ENCODE results near the gene AP4E1.

AP4E1 gene

DNA sequence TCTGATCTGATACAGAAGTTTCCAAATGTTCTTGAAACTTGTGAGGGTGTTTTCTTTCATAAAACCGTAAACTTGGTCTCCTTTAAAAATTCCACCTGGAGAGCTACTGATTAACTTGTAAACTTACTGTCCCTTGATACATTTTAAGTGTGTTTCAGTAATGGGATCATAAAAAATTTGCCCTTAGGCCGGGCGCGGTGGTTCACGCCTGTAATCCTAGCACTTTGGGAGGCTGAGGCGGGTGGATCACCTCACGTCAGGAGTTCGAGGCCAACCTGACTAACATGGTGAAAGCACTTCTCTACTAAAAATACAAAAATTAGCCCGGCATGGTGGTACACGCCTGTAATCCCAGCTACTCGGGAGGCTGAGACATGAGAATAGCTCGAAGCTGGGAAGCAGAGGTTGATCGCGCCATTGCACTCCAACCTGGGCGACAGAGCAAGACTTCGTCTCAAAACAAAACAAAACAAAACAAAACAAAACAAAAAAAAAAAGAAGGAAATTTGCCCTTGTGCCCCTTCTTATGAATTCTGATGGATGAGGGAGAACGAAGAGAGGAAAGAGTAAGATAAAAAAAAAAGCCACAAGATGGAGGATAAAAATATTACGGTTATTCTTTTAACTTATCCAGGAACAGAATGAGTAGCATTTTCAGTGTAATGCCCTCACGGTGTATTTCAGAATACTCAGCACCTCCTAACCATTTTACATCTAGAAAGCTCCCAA, 32.1 kb upstream of the AP4E1 start:
- Histone ChIP-seq H3K27me3 (ENCODE audit: low read depth, low read length) (peaks cover 18% of the 10 kb centered on the region), H3K9ac (ENCODE audit: low read length) (peak overlapping the region; percentile 67), H4K20me1 (ENCODE audit: insufficient read depth, low read length) (no peaks in the 10 kb centered on the region), H3K79me2 (ENCODE audit: low read length) (no peaks in the 10 kb centered on the region), H3K9me3 (ENCODE audit: insufficient read depth, low read length) (no peaks in the 10 kb centered on the region), H3K4me3 (ENCODE audit: low read length) (peak overlapping the region; percentile 79), H3K4me1 (ENCODE audit: low read length) (peaks cover 70% of the 10 kb centered on the region), H3K4me2 (ENCODE audit: low read length) (peak overlapping the region; percentile 75), H3K36me3 (replicated peaks; ENCODE audit: low read depth, low read length) (no peaks in the 10 kb centered on the region), H2AFZ (ENCODE audit: low read depth, low read length) (peak overlapping the region; percentile 99), H3K27ac (ENCODE audit: low read length) (no peak overlapping the region)
- TF ChIP-seq, protein P1, sequence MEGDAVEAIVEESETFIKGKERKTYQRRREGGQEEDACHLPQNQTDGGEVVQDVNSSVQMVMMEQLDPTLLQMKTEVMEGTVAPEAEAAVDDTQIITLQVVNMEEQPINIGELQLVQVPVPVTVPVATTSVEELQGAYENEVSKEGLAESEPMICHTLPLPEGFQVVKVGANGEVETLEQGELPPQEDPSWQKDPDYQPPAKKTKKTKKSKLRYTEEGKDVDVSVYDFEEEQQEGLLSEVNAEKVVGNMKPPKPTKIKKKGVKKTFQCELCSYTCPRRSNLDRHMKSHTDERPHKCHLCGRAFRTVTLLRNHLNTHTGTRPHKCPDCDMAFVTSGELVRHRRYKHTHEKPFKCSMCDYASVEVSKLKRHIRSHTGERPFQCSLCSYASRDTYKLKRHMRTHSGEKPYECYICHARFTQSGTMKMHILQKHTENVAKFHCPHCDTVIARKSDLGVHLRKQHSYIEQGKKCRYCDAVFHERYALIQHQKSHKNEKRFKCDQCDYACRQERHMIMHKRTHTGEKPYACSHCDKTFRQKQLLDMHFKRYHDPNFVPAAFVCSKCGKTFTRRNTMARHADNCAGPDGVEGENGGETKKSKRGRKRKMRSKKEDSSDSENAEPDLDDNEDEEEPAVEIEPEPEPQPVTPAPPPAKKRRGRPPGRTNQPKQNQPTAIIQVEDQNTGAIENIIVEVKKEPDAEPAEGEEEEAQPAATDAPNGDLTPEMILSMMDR (IDR thresholded peaks at IDR 0.05; ENCODE audit: low read depth, low read length), result no peak
- no peak for TF ChIP-seq EZH2phosphoT487 (IDR thresholded peaks at IDR 0.05; ENCODE audit: low read depth)

DNA sequence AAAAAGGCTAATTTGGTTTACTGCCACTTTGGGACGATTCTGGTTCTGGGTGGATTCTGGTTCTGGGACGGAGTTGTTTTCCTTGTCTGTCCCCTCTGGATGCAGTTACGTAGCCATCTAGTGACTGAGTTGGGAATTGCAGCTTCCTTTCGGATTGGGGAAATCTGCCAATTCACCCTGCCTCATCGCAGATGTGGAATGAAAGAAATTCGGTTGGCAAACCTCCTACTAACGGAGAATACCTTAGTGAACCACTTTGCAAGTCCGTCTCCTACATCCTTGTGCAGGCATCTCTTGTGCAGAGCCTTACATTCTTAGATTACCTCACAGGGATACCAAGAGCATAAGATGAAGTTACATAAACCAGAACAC, 31.5 kb upstream of the AP4E1 start:
- peak overlapping the region; percentile 79 for H3K4me3 ChIP-seq (ENCODE audit: low read length)

DNA sequence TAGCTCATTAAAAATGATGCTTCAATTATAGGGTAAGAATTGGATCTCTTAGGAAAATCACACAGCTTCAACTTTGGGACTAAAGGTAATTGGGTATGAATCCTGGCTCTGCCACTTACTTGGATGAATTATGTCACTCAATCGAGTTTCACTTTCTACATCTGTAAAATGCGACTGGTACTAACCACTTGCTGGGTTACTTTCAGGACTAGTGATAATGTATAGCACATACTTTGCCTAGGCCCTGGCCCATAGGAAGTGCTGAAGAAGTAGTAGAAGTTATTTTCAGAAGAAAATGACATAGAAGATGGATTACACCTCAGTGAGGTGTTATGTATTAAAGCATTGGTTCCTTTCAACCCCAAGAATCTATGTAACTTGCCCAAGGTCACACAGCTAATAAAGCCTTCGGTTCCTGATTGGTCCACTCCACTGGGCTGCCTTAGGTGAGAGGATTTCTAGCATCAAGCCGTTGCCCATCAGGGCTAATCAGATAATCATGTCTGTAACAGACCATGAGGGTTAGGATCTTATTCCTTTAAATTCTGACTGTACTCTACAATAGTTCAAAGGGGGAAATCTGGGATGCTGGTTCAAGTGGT, 29.4 kb upstream of the AP4E1 start:
- Histone ChIP-seq H4K20me1 (ENCODE audit: insufficient read depth, low read length) (no peaks in the 10 kb centered on the region), H3K4me1 (ENCODE audit: low read length) (peaks cover 73% of the 10 kb centered on the region), H3K27ac (ENCODE audit: low read length) (peak overlapping the region; percentile 94), H3K79me2 (ENCODE audit: low read length) (no peaks in the 10 kb centered on the region), H3K9me3 (ENCODE audit: insufficient read depth, low read length) (no peaks in the 10 kb centered on the region), H3K4me3 (ENCODE audit: low read length) (peak overlapping the region; percentile 29), H3K27me3 (ENCODE audit: low read depth, low read length) (no peaks in the 10 kb centered on the region), H3K9ac (ENCODE audit: low read length) (peak overlapping the region; percentile 48), H3K4me2 (ENCODE audit: low read length) (peak overlapping the region; percentile 59), H2AFZ (ENCODE audit: low read depth, low read length) (peak overlapping the region; percentile 79), H3K36me3 (replicated peaks; ENCODE audit: low read depth, low read length) (no peaks in the 10 kb centered on the region)
- TF ChIP-seq EZH2phosphoT487 (IDR thresholded peaks at IDR 0.05; ENCODE audit: low read depth), result no peak
- TF ChIP-seq, protein P1 (IDR thresholded peaks at IDR 0.05; ENCODE audit: low read depth, low read length), result no peak

More for the DNA sequence above, 31.5 kb upstream of the AP4E1 start:
- Histone ChIP-seq H2AFZ (ENCODE audit: low read depth, low read length) (peak overlapping the region; percentile 99), H3K27me3 (ENCODE audit: low read depth, low read length) (peaks cover 13% of the 10 kb centered on the region), H3K79me2 (ENCODE audit: low read length) (no peaks in the 10 kb centered on the region), H3K9me3 (ENCODE audit: insufficient read depth, low read length) (no peaks in the 10 kb centered on the region), H3K27ac (ENCODE audit: low read length) (peak overlapping the region; percentile 19; the same call in 1 of the 2 replicates), H3K4me2 (ENCODE audit: low read length) (peak overlapping the region; percentile 75), H4K20me1 (ENCODE audit: insufficient read depth, low read length) (no peaks in the 10 kb centered on the region), H3K36me3 (replicated peaks; ENCODE audit: low read depth, low read length) (no peaks in the 10 kb centered on the region), H3K4me1 (ENCODE audit: low read length) (peaks cover 74% of the 10 kb centered on the region), H3K9ac (ENCODE audit: low read length) (peak overlapping the region; percentile 67)
- no peak for TF ChIP-seq EZH2phosphoT487 (IDR thresholded peaks at IDR 0.05; ENCODE audit: low read depth)
- TF ChIP-seq, protein P1 (IDR thresholded peaks at IDR 0.05; ENCODE audit: low read depth, low read length), result peak; percentile 93

DNA sequence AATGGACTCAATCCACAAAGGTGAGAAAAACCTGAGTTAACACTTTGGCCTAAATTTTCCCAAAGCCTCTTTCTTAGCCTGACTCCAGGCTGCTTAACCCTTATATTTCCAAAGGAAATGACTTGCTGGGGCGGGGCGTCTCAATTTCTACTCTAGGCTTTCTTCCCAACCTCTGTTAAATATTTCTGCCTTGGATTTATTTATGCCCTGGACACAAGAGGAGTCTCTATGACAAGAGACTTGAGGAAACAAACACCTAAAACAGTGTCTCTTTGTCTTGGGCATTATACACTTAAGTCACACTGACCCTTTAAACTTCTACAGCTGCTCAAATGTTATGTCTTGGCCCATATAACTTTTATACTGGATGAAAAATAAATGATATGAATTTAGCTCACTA, 28.3 kb upstream of the AP4E1 start:
- peak overlapping the region; percentile 65 for H3K9ac ChIP-seq (ENCODE audit: low read length)
- TF ChIP-seq EZH2phosphoT487 (IDR thresholded peaks at IDR 0.05; ENCODE audit: low read depth), result no peak
- TF ChIP-seq, protein P1 (IDR thresholded peaks at IDR 0.05; ENCODE audit: low read depth, low read length), result no peak
- H2AFZ ChIP-seq (ENCODE audit: low read depth, low read length), result no peak overlapping the region; the same call in 1 of the 2 replicates
- no peaks in the 10 kb centered on the region for H3K36me3 ChIP-seq (replicated peaks; ENCODE audit: low read depth, low read length)
- no peaks in the 10 kb centered on the region for H3K9me3 ChIP-seq (ENCODE audit: insufficient read depth, low read length)
- no peaks in the 10 kb centered on the region for H4K20me1 ChIP-seq (ENCODE audit: insufficient read depth, low read length)
- H3K27ac ChIP-seq (ENCODE audit: low read length), result peak overlapping the region; percentile 94
- no peaks in the 10 kb centered on the region for H3K79me2 ChIP-seq (ENCODE audit: low read length)
- H3K4me3 ChIP-seq (ENCODE audit: low read length), result peak overlapping the region; percentile 24
- peak overlapping the region; percentile 59 for H3K4me2 ChIP-seq (ENCODE audit: low read length)
- peaks cover 77% of the 10 kb centered on the region for H3K4me1 ChIP-seq (ENCODE audit: low read length)
- no peaks in the 10 kb centered on the region for H3K27me3 ChIP-seq (ENCODE audit: low read depth, low read length)

All from OCI-LY3 (cell line).